Mesendoderm (in vitro differentiated cells): ENCODE data around the gene ZNF506.

ENCODE experiments used
- DNase-seq: peaks from one replicate; pipeline ENCODE4 v3.0.0; 2013
- H2AK5ac ChIP-seq: 2 replicates; pipeline ENCODE4 v1.6.1; 2013; ENCODE audit warnings: low read length, inconsistent platforms
- H2BK120ac ChIP-seq: 2 replicates; pipeline ENCODE4 v1.6.1; 2013; ENCODE audit warnings: low read depth, mild to moderate bottlenecking, low read length, moderate library complexity, mixed read lengths
- H2BK15ac ChIP-seq: replicated peaks from 2 replicates; pipeline ENCODE4 v1.6.1; 2013; ENCODE audit warnings: low read depth, mild to moderate bottlenecking, moderate library complexity
- H2BK5ac ChIP-seq: 2 replicates; pipeline ENCODE4 v1.6.1; 2013; ENCODE audit warnings: low read length, inconsistent platforms
- H3K18ac ChIP-seq: 2 replicates; pipeline ENCODE4 v1.6.1; 2013; ENCODE audit warnings: mild to moderate bottlenecking, low read length, mixed read lengths
- H3K23ac ChIP-seq: one replicate; pipeline ENCODE4 v1.6.1; 2013; ENCODE audit warnings: low read length
- H3K27ac ChIP-seq: 2 replicates; pipeline ENCODE4 v1.5.1; 2013; ENCODE audit warnings: low read depth, mild to moderate bottlenecking, inconsistent platforms, low read length, moderate library complexity
- H3K27me3 ChIP-seq: 2 replicates; pipeline ENCODE4 v1.6.1; 2013; ENCODE audit warnings: low read length, control low read depth, mild to moderate bottlenecking, inconsistent platforms; ENCODE audit not compliant: insufficient read depth, poor library complexity
- H3K36me3 ChIP-seq: 2 replicates; pipeline ENCODE4 v1.6.1; 2013; ENCODE audit warnings: low read length, inconsistent platforms; ENCODE audit not compliant: control insufficient read depth, insufficient read depth
- H3K4ac ChIP-seq: one replicate; pipeline ENCODE4 v1.6.1; 2013; ENCODE audit warnings: low read depth, mild to moderate bottlenecking, low read length, moderate library complexity
- H3K4me1 ChIP-seq: 2 replicates; pipeline ENCODE4 v1.6.1; 2013; ENCODE audit warnings: low read depth, low read length, inconsistent platforms; ENCODE audit not compliant: control insufficient read depth
- H3K4me2 ChIP-seq: 2 replicates; pipeline ENCODE4 v1.6.1; 2013; ENCODE audit warnings: low read length
- H3K4me3 ChIP-seq: 2 replicates; pipeline ENCODE4 v1.5.1; 2013; ENCODE audit warnings: mild to moderate bottlenecking, low read length
- H3K56ac ChIP-seq: one replicate; pipeline ENCODE4 v1.6.1; 2013; ENCODE audit warnings: low read length
- H3K79me1 ChIP-seq: 2 replicates; pipeline ENCODE4 v1.6.1; 2013; ENCODE audit warnings: low read length, inconsistent platforms
- H3K79me2 ChIP-seq: 2 replicates; pipeline ENCODE4 v1.6.1; 2013; ENCODE audit warnings: mild to moderate bottlenecking, low read length; ENCODE audit not compliant: control insufficient read depth, insufficient read depth
- H3K9ac ChIP-seq: 2 replicates; pipeline ENCODE4 v1.6.1; 2013; ENCODE audit warnings: low read length, inconsistent platforms
- H4K5ac ChIP-seq: one replicate; pipeline ENCODE4 v1.6.1; 2013; ENCODE audit warnings: low read length
- H4K8ac ChIP-seq: one replicate; pipeline ENCODE4 v1.6.1; 2013; ENCODE audit warnings: low read depth, mild to moderate bottlenecking, control low read depth, low read length, moderate library complexity
- WGBS: extraction: QIAGEN DNeasy Blood & Tissue Kit; methylation state at CpG from one replicate; pipeline ENCODE4 v1.1.7; 2013; ENCODE audit warnings: low lambda C conversion rate, missing lambda C conversion rate; ENCODE audit not compliant: insufficient coverage; ENCODE audit errors: extremely low coverage; 5-methylcytosine and 5-hydroxymethylcytosine counted together

The ZNF506 gene

GRCh38 chr19:19749908-19750841 lies 71.4 kb downstream of the ZNF506 start:
- no peak overlapping the region for H2AK5ac ChIP-seq
- H3K23ac ChIP-seq, result no peak overlapping the region
- no peak overlapping the region for H2BK5ac ChIP-seq
- H3K4ac ChIP-seq, result no peak overlapping the region
- no peak overlapping the region for H2BK120ac ChIP-seq
- H3K4me1 ChIP-seq, result no peaks in the 10 kb centered on the region
- no peak overlapping the region for H3K18ac ChIP-seq
- H3K9ac ChIP-seq, result no peak overlapping the region
- WGBS, result no CpG with 5 or more reads among the region's 17 CpGs
- no peak overlapping the region for H4K5ac ChIP-seq
- no peaks in the 10 kb centered on the region for H3K79me1 ChIP-seq
- DNase-seq, result no peak
- no peak overlapping the region for H3K27ac ChIP-seq
- no peak overlapping the region for H4K8ac ChIP-seq
- no peak overlapping the region for H3K4me2 ChIP-seq
- no peaks in the 10 kb centered on the region for H3K36me3 ChIP-seq
- no peak overlapping the region for H3K4me3 ChIP-seq
- H3K27me3 ChIP-seq, result no peaks in the 10 kb centered on the region
- no peak overlapping the region for H3K56ac ChIP-seq
- H2BK15ac ChIP-seq, result no peak overlapping the region
- H3K79me2 ChIP-seq, result no peaks in the 10 kb centered on the region

GRCh38 chr19:19749117-19749907 lies 72.2 kb downstream of the ZNF506 start:
- WGBS, result no CpG with 5 or more reads among the region's 13 CpGs
- Histone ChIP-seq H3K4me3 (no peak overlapping the region), H3K4me1 (no peaks in the 10 kb centered on the region), H3K79me2 (no peaks in the 10 kb centered on the region), H4K8ac (no peak overlapping the region), H3K9ac (no peak overlapping the region), H4K5ac (no peak overlapping the region), H3K4me2 (no peak overlapping the region), H2AK5ac (no peak overlapping the region), H3K79me1 (no peaks in the 10 kb centered on the region), H3K4ac (no peak overlapping the region), H2BK5ac (no peak overlapping the region), H3K27me3 (no peaks in the 10 kb centered on the region), H2BK120ac (no peak overlapping the region), H3K23ac (no peak overlapping the region), H3K18ac (no peak overlapping the region), H3K27ac (no peak overlapping the region), H2BK15ac (no peak overlapping the region), H3K36me3 (no peaks in the 10 kb centered on the region), H3K56ac (no peak overlapping the region)
- no peak for DNase-seq

- Histone ChIP-seq H2AK5ac (no peak overlapping the region), H4K8ac (no peak overlapping the region), H3K18ac (no peak overlapping the region), H2BK15ac (no peak overlapping the region), H3K79me1 (no peaks in the 10 kb centered on the region), H3K4me1 (no peaks in the 10 kb centered on the region), H3K4me3 (no peak overlapping the region), H4K5ac (no peak overlapping the region), H3K56ac (no peak overlapping the region), H3K23ac (no peak overlapping the region), H3K79me2 (no peaks in the 10 kb centered on the region), H3K9ac (no peak overlapping the region), H3K36me3 (no peaks in the 10 kb centered on the region), H2BK120ac (no peak overlapping the region), H3K4me2 (no peak overlapping the region), H3K27ac (no peak overlapping the region), H2BK5ac (no peak overlapping the region), H3K4ac (no peak overlapping the region), H3K27me3 (no peaks in the 10 kb centered on the region)
- no CpG with 5 or more reads among the region's 9 CpGs for WGBS
- DNase-seq, result no peak
These were observed 73.2 kb downstream of the ZNF506 start for GRCh38 chr19:19748249-19748938.

GRCh38 chr19:19747357-19748220 lies 74.0 kb downstream of the ZNF506 start:
- no peak overlapping the region for H3K9ac ChIP-seq
- no peak overlapping the region for H3K27ac ChIP-seq
- no peak overlapping the region for H4K8ac ChIP-seq
- H2BK5ac ChIP-seq, result no peak overlapping the region
- no peak overlapping the region for H3K4ac ChIP-seq
- H3K4me2 ChIP-seq, result no peak overlapping the region
- no CpG with 5 or more reads among the region's 13 CpGs for WGBS
- H3K4me1 ChIP-seq, result no peaks in the 10 kb centered on the region
- no peak overlapping the region for H2BK120ac ChIP-seq
- no peak overlapping the region for H2AK5ac ChIP-seq
- DNase-seq, result no peak
- no peaks in the 10 kb centered on the region for H3K27me3 ChIP-seq
- no peaks in the 10 kb centered on the region for H3K36me3 ChIP-seq
- no peak overlapping the region for H3K18ac ChIP-seq
- no peak overlapping the region for H4K5ac ChIP-seq
- H3K79me1 ChIP-seq, result no peaks in the 10 kb centered on the region
- H3K79me2 ChIP-seq, result no peaks in the 10 kb centered on the region
- no peak overlapping the region for H3K23ac ChIP-seq
- H2BK15ac ChIP-seq, result no peak overlapping the region
- H3K4me3 ChIP-seq, result no peak overlapping the region
- H3K56ac ChIP-seq, result no peak overlapping the region
